NCI-H1105 (cell line): ENCODE data around the gene PDE11A.

Source experiments
- DNase-seq: peaks from one replicate; lab custom pipeline; 2025; lab: John Stamatoyannopoulos, UW

PDE11A gene

DNA sequence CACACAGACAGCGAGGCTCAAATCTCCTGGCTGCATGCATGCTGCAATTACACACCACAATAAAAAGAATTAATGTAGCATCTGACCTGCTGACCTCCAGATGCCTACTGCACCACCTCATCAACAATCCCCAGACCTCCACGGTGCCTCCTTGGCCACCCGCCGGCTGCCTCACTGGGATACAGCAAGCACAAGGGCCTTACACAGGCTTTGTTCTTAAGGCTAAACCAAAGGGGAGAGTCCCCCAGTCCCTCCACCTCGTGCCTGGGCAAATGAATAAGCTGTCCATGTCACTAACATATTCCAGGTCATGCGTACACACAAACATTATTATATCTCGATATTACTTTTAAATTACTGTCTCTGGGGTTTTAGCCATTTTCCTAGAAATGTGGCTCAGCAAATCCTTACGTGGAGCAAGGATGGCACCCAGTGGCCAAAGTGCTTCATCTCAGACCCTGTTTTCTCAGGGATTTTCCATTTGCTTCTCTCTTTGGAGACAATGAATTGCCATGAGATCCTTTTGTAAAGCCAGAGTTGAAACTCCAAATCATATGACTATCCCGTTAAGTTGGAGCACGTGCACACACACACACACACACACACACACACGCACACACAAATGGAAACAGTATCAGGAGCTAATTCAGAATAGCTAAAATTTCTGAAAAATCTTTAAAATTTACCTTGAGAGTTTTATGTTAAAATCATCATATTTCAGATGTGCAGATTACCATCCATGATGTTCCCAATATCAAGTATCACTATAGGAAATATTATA is 313.8 kb downstream of the PDE11A start:
- peak; percentile 13 for DNase-seq

DNA sequence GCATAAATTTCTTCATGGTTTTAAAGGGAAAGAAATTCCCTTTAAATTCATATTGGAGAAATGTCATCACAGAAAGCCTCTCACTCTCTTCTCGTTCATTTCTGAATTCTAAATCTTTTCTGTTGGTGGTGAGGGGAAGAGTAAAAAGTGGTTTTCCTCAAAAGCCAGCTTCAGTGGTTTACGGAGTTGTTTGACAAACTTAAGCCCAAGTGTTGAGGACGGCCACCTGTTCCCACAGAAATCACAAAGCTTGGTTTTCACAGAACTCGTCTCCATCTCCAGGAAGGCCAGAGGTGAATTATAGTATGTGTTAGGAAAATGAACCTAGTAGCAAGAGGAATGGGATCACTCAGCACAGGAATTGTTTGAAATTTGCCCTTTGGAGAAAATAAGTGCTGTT is 316.2 kb downstream of the PDE11A start:
- no peak for DNase-seq

DNA sequence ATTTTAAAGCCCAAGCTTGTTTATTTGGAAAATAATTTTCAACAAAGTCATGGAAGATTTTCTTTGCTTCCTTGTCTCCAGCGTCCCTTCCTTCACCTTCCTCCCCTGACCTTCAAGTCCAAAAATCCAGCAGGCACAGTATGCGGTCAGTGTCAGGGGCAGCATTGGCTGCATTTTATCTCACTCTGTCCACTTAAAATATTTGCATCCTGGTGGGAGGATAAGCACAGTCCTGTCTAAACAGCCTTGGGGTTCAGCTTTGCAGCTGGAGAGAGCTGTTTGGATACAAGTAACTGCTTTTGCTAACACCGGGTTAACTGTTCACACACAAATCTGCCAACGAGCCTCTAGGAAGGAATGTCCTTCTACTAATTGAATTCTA is 318.1 kb downstream of the PDE11A start:
- no peak for DNase-seq

DNA sequence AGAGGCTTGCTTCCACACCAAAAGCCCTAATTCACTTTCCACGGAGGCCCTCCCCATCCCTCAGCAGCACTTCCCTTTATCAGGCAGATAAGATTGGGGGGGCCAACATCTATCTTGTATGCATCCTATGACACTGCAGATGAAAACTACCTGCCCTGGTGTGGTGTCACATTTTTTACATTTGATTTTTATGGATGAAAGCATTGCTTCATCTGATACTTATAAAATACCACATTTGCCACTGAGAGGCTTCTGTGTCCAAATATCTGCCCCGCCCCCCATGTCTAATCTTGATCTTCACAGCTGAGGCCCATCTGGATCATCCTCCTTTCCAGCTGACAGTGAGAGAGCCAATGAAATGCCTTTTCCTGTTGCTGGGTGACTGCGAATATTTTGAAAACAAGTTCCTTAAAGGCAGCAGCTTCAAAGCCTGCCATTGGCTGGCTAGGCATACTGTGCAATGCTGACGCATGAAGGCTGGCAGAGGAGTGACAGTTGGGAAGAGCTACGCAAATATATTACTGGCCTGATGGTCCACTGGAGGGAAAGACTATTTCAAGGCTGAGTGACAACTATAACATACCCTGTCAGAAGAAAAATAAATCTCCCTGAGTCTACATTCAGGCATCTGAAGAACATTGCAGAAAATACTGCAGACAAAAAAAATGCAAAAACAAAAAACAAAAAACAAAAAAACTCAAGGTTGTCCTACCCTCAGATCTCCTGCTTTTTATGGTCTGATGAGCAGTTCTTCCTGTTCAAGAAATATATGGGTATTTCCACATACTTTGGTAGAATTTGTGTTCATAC is 318.7 kb downstream of the PDE11A start:
- no peak for DNase-seq

DNA sequence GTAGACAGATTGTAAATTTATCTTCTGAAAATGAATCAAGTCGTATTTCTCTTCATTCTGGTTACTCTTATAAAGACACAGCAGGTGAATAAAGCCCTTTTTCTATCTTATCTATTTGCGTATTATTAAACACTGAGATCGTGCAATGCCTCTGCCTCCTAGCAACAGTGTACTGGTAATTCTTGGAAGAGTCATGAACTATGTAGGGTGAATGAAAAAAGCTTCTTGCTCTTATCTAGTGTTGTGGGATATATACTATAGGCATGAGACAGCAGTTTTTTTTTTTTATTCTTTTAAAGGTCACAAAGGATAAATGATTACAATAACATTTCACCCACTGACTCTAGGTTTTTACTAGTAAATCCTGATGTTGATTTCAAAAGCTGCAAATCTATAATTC is 324.2 kb downstream of the PDE11A start:
- DNase-seq, result no peak

DNA sequence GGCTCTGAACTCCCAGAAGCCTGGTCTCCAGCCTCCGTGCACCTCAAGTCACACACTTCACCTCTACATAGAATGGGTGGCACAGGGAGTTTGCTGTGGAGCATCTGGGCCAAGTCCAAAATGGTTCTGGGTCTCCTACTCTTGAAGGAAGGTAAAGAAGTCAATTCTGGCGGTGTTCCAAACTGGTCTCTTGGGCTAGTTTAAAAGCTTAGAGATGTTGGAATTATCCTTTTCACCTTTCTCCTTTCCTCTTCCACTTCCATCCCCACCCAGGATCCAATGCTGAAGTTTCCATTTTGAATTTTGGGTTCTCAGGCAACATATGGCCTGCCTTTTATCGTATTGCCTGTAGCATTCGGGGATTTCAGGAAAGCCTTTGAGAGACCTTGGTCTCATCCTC is 325.2 kb downstream of the PDE11A start:
- no peak for DNase-seq

DNA sequence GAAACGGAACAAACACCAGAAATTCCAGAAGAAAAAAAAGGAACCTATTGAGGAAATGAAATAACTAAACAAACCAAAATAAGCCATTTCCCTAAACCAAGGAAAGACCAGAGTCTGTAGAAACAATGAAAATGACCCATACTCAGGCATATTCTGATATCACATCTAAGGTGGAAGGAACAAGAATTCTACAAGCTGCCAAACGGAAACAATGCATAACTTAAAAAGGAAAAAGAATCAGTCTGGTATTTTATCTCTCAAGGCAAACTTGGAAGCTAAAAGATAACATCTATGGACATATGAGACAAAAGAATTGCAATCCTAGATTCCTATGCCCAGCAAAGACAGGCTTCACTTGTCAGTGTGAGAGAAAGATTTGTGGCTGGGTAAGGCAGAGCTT is 326.2 kb downstream of the PDE11A start:
- no peak for DNase-seq

DNA sequence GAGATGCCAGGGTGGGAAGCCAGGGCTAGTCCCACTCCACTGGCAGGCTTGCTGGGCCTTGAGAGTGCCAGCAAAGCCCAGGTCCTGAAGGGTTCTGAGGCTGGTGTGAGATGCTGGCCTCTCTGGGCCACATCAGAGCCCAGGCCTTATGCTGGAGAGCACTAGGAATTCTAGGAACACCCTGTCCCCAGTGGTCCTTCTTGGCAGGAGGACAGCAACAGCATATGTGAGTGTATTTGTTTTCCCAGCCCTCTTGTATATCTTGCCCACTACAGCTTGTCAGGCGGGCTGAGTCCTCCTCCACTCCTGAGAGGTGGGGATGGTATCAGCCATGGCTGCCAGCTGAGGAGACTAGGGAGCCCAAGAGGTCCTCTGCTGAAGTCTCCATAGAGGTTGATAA is 327.0 kb downstream of the PDE11A start:
- DNase-seq, result no peak

DNA sequence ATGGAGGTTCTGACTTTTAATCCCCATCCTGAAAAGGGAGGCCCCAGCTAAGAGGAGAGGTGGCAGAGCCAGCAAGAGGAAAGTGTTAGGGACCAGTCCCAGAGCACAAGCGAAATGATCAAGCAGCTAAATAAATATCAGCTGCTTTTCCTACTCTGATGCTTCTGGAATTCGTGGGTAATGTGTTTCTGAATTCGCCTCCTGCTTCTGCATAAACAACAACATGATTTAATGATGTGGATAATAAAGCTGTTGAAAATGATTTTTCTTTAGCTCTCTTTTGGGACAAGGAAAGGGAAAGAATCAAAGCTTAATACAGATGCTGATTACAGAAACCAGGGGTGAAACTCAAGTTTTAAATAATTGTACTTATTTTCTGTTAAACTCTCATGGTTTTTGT is 329.7 kb downstream of the PDE11A start:
- DNase-seq, result no peak

DNA sequence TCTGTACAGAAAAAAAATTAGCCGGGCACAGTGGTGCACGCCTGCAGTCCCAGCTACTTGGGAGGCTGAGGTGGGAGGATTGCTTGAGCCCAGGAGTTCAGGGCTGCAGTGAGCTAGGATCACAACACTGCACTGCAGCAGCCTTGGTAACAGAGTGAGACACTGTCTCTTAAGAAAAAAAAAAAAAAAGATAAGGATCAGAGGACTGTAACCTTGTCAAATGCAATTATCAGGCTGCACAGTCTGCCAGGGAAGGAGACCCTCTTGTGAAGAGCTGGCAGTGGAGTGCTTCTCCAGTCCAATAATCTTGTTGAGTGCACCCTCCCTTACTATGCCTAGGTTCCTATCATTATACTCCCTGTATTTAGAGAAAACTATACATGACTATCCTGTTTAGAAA is 330.7 kb downstream of the PDE11A start:
- no peak for DNase-seq

DNA sequence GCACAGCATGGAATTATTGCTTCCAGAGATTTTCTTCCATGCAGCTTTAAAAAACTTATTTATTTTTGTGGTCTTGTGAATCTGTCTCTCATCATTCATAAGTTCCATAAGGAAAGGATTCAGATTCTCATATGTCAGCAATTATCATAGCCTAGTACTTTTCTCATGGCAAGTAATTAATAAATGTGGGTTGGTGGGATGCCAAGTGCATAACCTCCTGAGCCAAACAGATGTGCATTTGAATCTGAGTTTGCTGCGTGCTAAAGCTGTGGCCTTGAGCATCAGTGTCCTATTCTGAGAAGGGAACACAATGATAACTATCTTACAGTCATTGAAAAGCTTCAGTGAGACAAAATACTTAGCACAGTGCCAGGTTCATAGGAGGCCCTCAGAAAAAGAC is 331.9 kb downstream of the PDE11A start:
- DNase-seq, result no peak

DNA sequence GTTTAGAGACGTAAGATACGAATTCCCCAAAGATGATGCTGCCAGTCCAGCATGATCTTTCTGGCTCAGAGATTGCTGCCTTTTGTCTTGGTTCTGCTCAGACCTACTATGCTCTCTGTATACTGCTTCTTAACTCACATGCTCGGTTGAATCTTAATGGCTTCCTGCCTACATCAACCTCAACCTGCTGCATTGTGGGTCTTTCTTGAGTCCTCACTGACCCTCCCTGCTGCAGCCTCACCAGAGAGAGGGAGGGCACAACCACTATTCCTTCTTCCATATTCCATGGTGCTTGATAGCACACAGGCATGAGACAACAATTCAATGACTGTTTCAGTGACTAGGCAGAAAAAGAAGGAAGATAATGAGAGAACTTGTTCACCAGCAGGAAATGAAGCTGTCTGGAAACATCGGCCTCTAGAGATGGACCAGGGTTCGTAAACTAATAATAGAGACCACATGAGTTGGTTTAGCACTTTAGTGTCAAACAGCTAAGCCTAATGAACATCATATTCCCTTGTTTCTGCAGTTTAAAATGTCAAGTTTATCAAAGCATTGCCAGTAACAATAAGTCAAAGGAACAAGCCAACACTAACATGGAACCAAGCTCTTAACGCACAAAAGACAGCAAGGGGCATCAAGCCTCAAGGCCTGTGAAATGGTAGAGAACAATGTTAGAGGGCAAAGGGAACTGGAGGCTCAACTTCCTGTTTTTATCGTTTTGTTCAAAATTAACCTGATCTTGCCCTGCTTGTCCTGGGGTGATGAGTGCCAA is 333.9 kb downstream of the PDE11A start:
- no peak for DNase-seq

DNA sequence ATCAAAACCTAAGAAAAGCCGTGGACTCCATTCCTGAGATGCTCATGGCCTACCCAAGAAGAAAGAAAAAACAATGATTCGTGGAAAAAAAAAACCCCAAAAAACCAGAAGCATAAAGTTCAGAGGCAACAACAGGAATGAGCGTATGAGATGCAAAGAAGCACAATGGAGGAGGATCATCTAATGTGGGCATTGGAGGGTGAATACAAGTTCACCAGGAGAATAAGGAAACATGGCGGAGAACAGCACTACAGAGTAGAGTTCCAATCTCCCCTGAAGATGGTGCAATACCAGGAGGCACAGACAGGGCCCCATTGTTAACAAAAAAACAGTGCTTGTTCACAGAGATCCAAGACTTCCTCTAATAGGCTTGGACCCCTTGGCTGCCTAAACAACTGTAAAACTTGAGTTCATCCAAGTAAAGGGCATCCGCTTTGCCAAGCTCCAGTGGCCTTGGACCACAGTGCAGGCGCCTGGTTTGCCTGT is 337.2 kb downstream of the PDE11A start:
- no peak for DNase-seq

DNA sequence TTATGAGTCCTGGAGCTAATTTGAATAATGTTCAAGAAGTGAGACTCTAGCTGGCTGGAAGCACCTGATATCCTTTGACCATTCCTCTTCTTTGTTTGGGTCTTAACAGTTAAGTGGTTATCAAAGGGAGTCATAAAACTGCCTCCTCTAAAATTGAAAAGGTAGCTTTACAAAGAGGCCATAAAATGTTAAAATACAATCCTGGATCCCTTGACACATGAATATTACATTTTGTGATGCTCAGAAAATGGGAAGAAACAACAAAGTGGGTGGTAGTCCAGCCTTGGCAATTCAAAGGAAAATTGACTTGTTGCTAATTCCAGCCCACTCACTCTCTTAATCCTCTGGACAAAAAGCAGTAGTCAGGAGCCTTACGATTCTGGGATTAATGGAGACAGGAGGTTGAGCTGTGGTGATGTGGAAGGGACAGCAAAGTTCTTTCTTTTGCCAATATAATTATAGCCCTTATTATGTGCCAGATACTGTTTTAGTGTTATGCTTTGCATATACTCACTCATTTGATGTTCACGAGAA is 339.2 kb downstream of the PDE11A start:
- DNase-seq, result no peak

DNA sequence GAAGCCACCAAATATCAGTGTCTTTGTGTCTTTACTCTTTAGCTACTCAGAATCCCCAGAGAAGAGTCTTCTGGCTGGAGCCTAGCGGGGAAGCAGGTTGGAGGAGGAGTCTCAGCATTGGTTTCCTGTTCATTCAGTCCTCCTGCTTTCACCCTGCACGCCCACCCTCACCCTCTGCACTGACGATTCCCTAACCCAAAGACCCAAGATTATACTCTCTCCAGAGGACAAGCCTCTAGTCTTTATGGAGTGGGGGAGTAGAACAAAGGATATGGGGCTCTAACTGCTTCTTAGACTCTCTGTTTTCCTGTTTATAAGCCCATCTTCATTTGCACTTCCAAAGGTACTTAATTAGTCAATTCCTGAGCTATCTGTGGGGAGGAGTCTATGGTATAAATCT is 341.2 kb downstream of the PDE11A start:
- DNase-seq, result no peak

DNA sequence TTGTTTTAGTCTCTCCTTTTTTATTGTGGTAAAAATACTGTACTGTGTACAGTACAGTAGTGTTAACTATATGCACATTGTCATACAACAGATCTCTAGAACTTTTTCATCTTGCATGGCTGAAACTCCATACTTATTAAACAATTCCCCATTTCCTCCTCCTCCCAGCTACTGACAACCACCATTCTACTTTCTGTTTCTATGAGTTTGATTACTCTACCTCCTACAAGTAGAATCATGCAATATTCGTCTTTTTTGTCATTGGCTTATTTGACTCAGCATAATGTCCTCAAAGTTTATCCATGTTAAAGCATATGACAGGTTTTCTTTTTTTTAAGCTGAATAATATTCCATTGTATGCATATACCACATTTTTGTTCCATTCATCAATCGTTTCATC is 341.8 kb downstream of the PDE11A start:
- DNase-seq, result no peak

DNA sequence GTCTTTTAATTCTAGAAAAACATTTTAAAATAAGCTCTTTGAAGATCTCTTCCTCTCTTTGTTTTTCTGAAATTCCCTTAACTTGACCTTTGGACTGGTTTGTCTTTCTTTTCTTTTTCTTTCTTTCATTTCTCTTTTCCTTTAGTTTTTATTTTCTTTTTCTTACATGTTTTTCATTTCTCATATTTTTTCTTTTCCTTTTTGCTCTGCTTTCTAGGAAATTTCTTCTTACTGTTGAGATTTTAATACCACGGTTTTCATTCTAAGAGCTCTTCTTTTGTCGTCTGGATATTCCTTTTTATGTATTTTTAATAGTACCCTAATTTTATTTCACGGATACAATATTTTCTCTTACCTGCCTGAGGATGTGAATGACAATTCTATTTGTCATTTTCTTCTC is 342.2 kb downstream of the PDE11A start:
- DNase-seq, result no peak

DNA sequence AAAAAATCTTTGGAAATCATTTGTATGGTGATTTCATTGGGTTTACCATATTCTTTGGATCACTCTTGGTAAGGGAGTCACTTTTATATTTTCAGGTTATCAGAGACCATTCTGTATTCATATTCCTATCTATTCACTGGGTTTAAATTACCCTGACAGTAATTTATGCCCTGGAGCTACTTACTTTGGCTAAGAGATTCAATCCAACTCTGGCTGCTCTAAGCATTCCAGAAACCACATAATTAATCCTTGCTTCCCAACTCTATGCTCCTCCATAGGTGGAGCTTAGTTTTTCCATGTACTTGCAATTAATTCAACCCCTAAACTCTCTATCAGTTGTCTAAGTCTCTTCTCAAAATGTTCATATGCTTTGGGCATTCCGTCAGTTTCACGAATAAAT is 343.7 kb downstream of the PDE11A start:
- peak; percentile 5 for DNase-seq

DNA sequence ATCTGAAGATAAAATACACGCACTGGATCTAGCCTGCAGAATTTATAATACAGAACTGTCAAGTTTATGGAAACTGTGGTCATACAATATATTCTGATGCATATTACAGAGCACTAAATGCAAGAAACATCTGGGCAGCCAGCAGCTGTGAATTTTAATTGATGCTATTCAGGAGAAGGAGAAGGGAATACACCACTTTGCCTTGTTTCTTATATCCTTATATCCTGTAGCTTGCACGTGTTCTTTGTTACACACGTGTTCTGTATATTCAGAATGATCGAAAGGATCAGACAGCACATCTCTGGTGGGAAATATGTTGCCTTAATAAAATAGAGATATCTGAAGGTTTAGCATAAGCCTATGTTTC is 344.2 kb downstream of the PDE11A start:
- DNase-seq, result no peak

DNA sequence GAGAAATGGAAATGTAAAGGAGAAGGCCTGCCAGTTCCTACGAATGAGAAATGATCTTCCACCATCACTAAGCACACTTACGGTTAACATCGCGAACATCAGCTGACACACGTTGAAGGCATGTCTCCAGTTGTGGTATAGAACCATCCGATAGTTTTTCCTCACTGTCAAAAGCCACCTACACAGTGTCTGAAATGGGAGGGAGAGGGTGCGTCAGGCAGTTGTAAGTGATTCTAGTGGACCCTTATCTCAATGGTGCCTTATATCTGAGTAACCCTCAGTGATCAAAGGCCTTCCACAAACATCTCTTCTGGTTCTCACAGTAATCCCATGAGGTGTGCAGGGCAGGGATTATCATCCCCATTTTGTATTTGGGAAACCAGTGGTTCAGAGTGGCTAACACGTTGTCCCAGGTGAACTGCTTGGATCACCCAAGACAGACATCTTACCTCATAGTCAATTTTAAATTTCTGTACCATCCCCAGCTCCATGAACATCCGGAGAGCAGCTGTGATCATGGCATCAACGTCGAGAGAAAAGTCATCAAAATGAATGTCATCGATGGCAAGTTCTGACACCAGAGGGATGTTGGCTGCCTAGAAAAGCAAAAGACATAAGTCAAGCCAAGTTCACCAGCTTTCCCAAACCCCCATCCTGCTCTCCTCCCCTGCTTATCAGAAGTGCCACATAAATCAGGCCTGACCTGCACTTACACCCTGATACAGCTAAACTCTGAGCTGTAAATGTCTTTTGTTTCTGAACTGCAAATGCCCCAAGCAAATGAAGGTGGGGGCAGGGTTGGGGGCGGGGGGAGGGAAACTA is 344.8 kb downstream of the PDE11A start:
- no peak for DNase-seq

DNA sequence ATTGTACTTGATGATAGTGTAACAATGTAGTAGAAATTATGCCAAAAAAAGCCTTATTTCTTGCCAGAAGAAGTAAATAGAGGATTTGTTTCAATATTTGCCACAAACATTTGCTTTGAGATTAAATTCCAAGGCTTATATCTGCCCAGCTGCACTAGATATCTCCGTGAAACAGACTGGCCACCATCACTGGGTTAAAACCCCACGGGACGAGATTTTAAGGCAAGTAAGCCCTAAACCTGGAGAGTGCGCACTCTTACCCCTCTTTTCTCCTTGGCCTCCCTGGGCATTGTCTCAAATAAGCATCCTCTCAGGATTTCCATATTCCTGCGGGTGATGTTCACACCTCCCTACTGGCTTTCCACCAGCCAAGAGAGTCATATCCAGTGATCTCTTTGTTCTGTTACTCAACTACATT is 345.6 kb downstream of the PDE11A start:
- DNase-seq, result no peak
